HG02623 (cell line): ENCODE results near the gene TUBA3D.
"Not testable (repeated sequence)": the region's sequence is repeated elsewhere in the genome, so short reads cannot be mapped to it uniquely, and the experiment has no call there.

Source experiments
- ATAC-seq: cut with Tn5 transposase; IDR thresholded peaks from one replicate; pipeline ENCODE4 v1.9.1; 2021; ENCODE audit warnings: moderate library complexity; ENCODE audit not compliant: unreplicated experiment

TUBA3D gene

DNA sequence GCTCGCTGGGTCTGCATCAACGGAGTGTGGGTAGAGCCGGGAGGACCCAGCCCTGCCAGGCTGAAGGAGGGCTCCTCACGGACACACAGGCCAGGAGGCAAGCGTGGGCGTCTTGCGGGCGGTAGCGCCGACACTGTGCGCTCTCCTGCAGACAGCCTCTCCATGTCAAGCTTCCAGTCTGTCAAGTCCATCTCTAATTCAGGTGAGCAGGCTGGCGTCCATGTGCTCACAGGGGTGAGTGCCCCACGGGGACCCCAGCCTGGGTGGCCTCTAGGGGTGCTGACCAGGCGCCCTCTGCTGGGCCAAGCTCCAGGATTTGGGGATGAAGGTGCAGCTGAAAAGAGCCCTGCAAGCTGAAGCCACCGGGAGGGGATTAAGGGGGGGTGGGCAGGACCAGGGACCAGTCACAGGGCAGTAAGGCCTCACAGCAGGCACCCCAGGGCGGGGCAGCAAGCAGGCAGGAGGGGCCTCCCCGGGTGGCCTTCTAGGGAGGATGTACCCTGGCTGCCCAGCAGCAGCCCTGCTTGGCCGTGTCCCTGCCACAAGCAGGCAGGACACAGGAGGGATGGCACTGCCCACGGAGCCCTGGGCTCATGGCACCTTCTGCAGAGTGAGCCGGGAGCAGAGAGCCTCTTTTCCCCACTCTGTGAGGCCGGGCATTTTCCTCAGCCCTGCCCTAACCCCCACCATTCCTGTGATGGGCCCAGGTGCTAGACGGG lies 54.9 kb downstream of the TUBA3D start:
- ATAC-seq = not testable (repeated sequence)

DNA sequence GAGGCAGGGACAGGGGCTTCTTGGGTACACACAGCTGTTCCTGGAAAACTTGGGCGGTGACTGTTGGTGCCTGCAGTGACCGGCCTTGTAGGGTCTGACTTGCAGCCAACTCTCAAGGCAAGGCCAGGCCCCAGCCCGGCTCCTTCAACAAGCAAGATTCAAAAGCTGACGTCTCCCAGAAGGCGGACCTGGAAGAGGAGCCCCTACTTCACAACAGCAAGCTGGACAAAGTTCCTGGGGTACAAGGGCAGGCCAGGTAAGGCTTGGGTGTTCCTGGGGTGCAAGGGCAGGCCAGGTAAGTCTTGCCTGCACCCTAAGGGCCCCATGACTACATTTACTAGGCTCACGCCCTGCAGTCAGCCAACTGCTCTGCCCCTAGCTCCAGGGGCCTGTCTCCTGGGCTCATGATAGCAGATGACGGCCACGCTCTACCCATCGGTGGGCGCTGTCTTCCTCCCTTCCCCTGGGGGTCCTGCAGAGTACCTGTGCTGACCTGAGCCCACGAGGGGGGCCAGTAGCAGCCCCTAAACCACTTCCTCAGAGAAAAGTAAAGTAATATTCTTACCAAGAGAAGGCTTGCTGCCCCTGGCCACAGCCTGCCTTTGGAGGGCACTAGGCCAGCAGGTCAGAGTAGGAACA lies 55.7 kb downstream of the TUBA3D start:
- not testable (repeated sequence) for ATAC-seq
